HG02884 (cell line): ENCODE results near the gene BAIAP2.
"Not testable (repeated sequence)": the region's sequence is repeated elsewhere in the genome, so short reads cannot be mapped to it uniquely, and the experiment has no call there.

Experiments
- ATAC-seq: cut with Tn5 transposase; IDR thresholded peaks from one replicate; pipeline ENCODE4 v1.9.1; 2021; ENCODE audit warnings: mild to moderate bottlenecking, moderate library complexity; ENCODE audit not compliant: unreplicated experiment

Gene BAIAP2

DNA sequence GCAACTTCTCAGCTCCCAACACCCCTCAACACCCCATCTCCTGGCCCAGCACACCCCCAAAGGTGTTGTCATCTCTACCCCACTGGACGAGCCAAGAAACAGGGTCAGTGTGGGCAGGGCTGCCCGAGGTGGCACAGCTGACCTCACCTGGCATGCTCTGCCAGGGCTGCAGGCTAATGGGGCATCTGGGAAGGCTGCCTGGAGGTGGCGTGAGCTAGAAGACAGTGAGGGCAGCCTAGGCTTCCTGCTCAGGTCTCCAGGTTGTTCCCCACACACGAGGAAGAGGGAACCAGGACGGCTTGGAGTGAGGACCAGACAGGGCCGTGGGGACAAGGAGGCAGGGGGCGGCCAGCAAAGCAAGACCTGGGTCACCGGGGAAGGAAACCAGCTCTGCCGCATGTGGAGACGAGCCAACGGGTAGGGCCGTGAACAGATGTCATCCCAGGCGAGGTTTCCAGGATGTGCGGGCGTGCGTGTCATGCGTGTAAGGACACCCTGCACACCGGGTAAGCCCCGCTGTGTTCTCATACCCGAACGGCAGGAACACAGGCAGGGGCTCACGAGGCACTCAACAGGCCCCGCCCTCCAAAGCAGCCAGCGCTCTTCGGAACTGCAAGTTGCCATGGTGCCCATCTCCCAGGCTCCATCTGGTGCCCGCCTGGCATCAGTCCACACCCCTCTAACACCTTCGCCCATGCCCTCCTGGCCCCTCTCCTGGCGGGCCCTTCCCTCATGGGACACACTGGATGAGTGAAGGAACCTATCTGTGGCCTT is 100.7 kb downstream of the BAIAP2 start:
- no peak for ATAC-seq

DNA sequence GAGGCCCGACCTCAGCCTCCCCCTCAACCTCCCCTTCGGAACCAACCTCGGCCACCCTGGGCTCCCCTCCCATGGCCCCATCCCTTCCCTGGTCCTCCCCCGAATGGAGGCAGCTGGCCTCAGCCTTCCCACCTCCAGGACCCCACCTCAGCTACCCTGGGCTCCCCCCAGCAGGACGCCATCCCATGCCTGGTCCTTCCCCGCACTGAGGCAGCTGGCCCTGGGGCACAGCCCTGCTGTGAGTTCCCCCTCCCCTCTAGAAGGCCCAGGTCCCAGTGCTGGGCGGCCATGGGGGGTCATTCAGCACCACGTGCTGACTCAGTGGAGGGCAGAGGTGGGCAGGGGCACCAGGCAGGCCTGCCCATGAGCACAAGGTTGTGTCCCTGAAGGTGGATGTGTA is 101.4 kb downstream of the BAIAP2 start:
- no peak for ATAC-seq

DNA sequence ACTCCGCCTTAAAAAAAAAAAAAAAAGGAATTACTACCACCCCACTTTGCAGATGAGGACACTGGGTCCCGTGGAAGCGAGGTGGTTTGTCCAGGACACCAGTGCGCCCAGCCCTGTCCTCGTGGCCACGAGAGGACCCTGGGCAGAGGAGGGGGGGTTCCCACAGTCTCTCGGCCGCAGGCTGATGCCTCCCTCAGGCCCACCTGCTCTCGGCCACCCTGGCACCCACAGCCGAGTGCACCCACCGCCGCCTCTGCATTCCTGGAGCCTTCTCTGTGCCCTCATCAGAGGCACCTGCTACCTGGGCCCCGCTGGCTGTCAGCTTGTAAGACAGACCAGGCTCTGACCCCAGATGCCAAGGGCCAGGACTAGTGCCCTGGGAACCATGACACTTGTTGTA is 102.3 kb downstream of the BAIAP2 start:
- no peak for ATAC-seq

DNA sequence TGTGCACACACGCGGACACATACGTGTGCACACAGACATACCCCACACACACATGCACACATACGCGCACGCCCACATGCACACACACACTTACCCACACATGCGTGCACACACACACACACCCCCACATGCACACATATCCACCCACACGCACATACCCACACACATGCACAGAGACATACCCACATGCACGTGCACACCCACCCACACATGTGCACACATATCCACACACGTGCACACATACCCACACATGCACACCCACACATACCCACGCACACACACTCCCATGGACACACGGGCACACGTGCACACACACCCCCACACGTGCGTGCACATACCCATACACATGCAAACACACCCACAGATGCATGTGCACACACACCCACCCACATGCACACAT is 103.1 kb downstream of the BAIAP2 start:
- ATAC-seq, result no peak

DNA sequence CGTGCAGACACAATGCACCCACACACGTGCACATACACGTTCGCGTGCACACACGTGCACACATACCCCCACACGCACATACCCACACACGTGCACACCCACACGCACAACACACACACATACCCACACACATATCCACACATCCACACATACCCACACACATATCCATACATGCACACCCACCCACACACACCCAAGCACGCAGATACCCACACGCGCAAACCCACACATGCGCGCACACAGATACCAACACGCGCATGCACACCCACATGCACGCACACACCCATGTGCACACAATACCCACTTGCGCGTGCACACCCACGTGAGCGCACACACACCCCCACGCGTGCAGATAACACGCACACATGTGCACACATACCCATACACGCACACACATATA is 103.5 kb downstream of the BAIAP2 start:
- no peak for ATAC-seq

DNA sequence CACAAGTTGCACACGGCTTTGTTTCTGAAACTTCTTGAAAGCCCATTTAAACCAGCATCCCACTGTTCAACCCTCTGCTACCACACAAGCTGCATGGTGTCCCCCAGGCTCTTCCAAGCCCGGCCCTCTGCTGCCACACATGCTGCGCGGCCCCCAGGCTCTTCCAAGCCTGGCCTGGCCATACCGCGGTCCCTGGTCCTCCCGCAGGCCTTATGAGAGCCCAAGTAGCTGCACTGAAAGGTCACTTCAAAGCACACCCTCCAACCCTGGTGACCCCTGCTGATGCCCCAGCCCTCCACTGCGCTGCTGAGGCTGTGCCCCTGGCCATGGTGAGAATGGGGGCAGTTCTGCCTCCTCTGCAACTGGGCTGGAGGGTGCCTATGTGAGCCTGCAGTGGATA is 104.5 kb downstream of the BAIAP2 start:
- no peak for ATAC-seq

DNA sequence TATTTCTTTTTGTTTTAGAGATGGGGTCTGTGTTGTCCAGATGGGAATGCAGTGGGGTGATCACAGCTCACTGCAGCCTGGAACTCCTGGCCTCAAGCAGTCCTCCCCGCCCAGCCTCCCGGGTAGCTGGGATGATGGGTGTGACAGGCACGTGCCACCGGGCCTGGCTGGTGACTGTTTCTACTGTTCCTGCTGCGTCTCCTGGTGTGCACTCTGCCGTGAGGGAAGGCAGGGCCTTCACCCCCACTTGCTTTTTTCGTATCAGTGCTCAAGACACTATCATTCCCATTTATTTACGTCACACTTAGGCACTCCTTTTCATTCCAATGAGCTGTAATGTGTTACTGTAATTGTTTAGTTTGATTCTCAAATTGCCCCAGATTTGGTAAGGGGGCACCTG is 105.1 kb downstream of the BAIAP2 start:
- no peak for ATAC-seq

DNA sequence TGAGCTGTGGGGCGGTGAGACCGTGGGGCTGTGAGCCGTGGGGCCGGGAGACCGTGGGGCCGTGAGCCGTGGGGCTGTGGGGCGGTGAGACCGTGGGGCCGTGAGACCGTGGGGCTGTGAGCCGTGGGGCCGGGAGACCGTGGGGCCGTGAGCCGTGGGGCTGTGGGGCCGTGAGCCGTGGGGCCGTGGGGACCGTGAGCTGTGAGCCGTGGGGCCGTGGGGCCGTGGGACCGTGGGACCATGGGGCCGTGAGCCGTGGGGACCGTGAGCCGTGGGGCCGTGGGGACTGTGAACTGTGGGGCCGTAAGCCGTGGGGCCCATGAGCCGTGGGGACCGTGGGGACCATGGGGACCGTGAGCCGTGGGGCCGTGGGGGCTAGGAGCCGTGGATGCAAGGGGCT is 105.7 kb downstream of the BAIAP2 start:
- ATAC-seq, result no peak

DNA sequence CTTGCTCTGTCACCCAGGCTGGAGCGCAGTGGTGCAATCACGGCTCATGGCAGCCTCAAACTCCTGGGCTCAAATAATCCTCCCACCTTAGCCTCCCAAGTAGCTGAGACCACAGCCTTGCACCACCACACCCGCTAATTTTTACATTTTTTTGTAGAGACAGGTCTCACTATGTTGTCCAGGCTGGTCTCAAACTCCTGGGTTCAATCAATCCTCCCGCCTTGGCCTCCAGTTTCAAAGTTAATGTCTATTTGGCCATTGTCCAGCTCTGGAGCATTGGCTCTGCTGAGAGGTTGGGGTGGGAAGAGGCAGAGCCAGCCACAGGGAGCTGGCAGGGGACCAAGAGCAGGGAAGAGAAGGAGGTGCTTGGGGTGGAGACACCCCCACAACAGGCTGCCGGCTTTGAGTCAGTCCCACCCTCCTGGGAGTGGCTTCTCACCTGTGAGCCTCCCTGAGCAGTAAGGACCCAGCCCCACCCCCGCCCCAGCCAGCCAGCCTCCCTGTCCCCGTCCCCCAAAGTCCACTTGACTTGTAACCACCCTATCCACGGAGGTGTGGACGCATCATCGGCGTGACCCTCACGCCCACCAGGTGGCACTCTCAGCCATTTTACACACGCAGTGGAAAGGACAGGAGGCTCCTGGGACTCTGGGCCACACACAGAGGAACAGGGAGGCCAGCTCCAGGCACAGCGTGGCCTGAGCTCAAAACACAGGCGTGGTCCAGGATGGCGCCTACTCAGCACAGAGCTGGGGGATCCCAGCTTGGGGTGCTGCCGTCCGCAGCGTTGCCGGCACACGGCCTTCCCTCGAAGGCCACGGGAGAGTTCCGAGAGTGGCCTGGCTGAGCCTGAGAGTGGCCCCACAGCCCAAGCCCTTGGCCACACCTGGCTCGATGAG is 107.6 kb downstream of the BAIAP2 start:
- no peak for ATAC-seq

DNA sequence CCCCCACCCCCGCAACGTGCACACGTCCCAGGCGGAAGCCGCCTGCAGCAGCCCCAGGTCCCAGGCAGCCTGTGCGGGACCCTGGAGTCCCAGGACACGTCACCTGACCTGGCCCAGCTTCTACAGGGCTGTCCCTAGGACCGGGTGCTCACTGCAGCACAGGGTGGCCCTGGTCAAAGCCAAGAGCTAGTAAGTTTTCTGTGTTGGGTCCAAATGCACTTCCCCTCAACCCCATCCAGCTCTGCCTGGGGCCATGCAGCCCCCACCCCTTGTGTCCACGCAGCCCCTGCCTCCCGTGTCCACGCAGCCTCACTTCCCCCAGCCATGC is 108.2 kb downstream of the BAIAP2 start:
- no peak for ATAC-seq

DNA sequence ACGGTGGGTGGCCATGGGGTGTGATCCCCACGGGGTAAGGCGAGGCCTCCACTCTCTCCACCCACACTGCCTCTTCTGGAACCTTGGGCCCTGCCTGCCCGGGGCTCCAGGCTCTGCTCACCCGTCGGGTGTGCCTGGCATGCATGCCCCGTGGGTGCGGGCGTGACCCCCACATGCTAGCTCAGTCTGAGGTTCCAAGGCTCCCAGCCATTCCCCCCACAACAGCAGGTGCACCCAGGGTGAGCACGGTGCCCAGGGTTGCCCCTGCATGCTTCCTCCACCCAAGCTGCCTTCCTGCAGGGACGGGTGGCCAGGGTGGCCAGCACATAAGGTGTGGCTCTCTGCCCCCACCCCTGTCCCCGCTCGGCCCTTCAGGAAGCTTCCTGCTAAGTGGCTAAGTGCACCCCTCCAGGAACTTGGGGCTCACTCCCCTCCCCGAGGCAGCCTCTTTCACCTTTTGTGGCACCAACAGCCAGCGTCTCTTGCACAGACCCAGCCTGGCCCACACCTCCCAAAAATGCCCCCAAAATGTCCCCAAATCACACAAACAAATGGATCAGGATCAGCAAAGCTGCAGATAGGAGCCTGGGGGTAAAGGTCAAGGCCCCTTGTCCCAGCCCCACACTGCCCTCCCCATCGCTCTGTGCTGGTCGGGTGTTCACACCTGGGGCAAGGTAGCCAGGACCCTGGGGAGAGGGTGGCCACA is 108.9 kb downstream of the BAIAP2 start:
- ATAC-seq, result no peak

DNA sequence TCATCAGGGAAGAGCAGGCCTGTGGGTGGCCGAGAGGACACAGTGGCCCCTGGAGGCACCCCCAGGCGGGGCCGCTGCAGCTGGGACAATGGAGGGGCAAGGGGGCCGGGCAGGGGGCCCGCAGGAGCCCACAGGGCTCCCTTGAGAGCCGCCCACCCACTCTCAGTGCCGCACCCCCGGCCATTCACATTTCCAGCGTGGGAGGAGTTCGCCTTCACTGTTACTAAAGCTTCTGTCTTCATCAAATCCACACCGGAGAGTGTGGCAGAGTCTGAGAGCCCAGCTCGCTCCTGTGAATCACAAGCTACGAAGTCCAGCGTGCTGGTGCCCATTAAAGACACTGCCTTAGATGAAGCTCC is 109.5 kb downstream of the BAIAP2 start:
- no peak for ATAC-seq

DNA sequence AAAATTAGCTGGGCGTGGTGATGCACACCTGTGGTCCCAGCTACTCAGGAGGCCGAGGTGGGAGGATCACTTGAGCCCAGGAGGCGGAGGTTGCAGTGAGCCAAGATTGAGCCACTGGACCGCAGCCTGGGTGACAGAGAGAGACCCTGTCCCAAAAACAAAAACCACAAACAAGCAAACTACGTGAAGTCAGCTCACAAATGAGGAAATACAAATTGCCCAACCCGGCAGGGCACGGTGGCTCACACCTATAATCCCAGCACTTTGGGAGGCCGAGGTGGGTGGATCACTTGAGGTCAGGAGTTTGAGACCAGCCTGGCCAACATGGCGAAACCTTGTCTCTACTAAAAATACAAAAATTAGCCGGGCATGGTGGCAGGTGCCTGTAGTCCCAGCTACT is 111.3 kb downstream of the BAIAP2 start:
- not testable (repeated sequence) for ATAC-seq

DNA sequence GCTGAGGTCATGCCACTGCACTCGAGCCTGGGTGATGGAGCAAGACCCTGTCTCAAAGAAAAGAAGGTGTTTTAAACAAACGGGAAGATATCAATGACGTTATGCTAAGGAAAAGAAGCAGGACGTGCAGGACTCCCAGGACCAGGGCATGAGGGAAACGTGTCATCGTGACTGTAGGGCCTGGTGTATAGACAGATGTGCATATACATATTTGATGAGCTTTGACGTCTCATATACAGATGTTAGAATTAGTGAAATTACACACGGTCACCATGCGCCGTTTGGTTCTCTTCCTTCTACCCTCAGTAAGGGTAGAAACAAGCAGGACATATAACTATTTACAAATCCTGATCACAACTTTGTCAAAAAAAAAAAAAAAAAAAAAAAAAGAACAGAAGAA is 112.8 kb downstream of the BAIAP2 start:
- ATAC-seq, result no peak

DNA sequence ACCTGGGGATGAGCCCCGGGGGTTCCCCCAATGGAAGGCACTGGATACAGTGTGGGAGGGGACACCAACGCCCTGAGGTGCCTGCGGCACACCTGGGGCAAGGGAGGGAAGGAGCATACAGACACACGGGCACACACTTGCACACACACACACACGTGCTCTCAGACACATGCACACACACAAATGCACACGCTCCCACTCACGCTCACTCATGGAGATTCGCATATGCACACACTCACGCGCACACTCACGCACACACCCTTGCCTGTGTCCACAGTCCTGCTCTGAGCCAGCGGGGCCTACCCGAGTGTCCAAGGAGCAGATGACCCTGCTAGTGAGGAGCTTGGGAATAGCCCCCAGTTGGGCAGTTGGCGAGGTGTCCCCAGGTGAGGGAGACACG is 113.6 kb downstream of the BAIAP2 start:
- no peak for ATAC-seq

DNA sequence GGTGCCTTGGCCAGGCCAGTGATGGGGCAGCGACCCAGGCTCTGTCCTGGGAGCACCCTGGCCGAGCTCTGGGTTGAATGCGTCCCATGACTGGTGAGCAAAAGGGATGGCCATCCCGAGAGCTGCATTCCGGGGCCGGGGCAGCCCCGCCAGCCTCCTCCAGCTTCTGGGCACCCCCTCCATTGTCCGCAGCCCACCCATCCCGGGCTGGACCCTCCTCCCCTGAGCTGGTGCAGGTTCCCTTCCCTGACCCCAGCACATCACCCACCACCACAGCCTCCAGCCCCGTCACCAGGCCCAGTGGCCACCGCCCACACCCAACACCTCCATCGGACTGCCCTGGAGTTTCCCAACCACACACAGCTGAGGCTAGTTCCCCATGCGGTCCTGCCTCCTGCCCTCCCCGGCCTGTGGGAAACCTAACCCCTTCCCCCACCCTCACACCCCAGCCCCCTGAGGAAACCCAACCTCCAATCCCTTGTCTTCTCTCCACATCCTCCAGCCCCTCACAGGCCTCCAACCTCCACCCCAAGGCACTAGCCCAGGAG is 114.1 kb downstream of the BAIAP2 start:
- no peak for ATAC-seq

DNA sequence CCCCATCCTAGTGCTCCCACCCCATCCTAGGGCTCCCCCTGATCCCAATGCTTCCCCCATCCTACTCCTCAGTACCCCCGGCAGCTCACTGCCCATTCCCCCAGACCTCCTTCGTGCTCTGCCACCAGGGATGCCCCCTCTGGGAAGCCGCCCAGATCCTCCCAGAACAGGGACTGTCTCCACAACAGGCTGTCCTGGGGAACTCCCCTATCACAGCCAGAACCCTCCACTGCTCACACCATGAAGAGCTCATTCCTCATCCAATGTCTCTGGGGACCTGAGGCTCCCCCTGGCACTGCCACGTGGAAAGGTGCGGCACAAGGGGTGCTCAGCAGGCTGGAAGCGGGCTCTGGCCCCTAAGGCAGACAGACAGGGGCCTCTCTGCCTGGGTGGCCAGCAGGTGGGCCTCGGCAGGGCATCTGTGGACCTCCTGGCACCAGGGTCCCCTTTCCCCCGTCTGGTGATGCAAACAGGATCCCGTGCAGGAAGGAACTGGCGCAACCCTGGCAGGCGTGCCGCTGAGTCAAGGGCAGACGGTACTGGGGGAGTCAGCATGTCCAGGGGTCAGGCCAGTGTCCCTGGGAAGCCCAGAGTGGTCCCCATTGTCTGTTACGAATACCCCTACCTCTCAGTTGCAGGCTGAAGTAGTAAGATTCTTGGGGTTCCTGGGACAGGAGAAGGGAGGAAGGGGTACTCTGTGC is 115.6 kb downstream of the BAIAP2 start:
- ATAC-seq, result no peak

DNA sequence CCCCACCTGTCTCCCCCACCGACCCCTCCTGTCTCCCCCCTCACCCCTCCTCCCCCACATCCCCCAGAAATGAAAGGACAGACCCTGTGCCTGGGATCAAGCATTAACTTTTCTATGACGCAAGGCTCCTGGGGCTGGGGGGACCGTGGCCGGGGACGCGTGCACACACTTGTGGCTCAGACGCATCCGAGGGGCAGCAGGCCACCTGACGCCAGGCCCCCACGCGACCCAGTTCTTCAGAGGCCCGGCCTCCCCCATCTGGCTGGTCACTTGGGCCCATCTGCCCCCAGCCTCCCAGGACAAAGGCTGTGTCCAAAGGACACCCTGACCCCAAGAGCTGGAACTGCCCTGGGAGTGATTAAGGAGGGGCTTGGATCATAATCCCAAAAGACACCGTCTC is 116.3 kb downstream of the BAIAP2 start:
- ATAC-seq, result no peak

DNA sequence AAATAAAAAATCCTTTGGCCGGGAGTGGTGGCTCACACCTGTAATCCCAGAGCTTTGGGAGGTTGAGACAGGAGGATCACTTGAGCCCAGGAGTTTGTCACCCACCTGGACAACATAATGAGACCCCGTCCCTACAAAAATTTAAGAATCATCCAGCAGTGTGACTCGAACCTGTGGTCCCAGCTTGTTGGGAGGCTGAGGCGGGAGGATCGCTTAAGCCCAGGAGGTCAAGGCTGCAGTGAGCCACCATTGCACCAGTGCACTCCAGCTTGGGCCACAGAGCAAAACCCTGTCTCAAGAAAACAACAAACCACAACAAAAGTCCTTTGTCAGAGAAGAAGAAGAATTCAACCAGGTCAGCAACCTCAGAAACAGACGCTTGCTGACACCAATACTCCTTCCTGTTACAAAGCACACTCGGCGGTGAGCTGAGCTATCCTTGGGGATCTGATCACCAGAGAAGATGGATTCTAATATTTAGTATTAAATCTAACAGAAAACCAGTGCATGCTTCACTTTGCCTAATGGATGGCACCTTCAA is 117.4 kb downstream of the BAIAP2 start:
- ATAC-seq, result no peak

DNA sequence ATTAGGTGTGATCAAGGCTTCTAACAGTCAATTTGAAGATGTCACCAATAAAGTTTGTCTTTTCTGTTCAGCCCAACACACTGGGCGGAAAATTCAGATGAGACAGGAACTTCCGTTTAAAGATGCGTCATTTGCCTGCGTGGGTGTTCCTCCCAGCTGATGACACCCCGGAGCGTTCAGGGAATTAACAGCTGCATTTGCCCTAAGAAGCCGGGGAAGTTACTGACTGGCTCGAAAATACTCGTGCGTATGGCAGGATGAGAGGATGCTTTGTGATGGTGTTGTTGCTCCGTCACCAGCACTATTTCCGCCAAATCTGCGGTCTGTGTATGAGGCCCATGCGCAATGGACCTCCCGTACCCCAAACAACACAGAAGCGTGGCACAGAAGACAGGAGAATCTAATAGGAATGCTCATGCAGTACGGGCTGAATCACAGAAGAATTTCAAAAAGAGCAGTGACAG is 118.4 kb downstream of the BAIAP2 start:
- ATAC-seq, result no peak

DNA sequence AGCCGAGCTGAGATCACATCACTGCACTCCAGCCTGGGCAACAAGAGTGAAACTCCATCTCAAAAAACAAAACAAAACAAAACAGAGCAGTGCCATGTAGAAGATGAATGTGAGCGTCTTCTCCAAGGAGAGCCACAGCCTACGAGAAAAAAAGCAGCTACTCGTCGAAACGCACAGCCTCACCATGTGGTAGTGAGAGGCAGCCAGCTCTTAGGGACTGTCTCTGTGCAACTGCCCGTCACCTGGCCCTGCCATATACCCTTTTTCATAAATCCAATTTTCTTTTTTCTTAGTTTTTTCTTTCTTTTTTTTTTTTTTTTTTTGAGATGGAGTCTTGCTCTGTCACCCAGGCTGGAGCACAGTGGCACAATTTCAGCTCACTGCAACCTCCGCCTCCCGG is 119.1 kb downstream of the BAIAP2 start:
- not testable (repeated sequence) for ATAC-seq
